NCI-H1930 (cell line): Measurements from ENCODE around the gene ZFYVE9.
"Not testable (repeated sequence)": the region's sequence is repeated elsewhere in the genome, so short reads cannot be mapped to it uniquely, and the experiment has no call there.

Experiments
- DNase-seq, 2 experiments: peaks; one replicate each; lab custom pipeline; 2025; lab: John Stamatoyannopoulos, UW

ZFYVE9 gene

DNA sequence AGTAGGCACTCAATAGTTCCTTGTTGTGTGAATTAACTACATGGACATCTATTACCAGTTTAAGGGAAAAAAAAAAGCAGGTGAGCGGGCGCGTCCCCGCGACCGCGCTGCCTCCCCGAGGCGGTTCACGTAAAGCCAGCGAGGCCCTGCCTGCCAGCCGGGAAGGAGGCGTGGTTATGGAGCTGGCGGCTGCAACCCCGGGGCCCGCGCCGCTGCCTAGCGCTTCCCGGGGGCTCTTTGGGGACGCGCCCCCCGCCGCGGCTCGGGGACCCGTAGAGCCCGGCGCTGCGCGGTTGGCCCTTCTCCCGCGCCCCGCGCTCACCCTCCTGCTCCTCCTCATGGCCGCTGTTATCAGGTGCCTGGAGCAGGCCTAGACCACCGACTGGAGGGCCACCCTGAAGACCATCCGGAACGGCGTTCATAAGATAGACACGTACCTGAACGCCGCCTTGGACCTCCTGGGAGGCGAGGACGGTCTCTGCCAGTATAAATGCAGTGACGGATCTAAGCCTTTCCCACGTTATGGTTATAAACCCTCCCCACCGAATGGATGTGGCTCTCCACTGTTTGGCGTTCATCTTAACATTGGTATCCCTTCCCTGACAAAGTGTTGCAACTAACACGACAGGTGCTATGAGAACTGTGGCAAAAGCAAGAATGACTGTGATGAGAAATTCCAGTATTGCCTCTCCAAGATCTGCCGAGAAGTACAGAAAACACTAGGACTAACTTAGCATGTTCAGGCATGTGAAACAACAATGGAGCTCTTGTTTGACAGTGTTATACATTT, 226.7 kb downstream of the ZFYVE9 start:
- DNase-seq = peak; percentile 35 to 70

GRCh38 chr1:52369851-52370250, 228.0 kb downstream of the ZFYVE9 start:
- DNase-seq = not testable (repeated sequence)

- DNase-seq = no peak
Measured at GRCh38 chr1:52385376-52385775, 243.5 kb downstream of the ZFYVE9 start.

DNA sequence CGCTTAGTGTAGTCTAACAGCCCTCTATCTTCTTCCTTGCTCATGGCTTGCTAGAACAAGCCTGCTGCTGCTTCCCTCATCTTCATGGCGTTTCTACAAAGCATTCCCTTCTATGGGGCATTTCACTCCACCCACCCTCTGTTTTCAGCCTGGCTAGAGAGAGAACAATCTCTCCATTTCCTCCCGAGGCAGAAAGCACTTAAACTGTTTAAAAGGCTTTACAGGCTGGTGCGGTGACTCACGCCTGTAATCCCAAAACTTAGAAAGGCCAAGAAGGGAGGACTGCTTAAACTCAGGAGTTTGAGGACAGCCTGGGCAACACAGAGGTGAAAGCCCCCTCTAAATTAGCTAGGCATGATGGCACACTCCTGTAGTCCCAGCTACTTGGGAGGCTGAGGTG, 244.6 kb downstream of the ZFYVE9 start:
- no peak for DNase-seq

DNA sequence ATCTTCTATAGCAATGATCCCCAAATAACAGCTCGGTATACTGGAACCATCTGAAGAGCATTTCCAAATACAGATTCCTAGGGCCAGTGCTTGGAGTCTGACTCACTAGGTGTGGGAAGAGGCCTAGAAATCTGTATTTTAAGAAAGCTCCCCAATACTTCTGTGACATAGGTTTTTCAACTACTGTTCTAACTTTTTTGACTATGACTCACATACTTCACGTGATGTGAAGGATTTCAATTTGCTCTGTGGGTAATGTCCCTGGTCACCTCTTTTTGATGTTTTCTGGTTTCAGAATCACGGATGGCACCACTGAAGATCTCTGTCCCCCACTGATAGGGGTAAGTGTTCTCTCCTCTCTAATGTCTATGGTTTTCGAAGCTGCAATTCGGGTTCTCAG, 251.3 kb downstream of the ZFYVE9 start:
- DNase-seq = no peak
